CD4-positive, alpha-beta memory T cell (primary cell): ENCODE measurements around the gene THSD1. TPM values are rescaled to one million over a fixed set of nuclear protein-coding genes. Genes with fewer than 3 reads are reported as not detected.
"Not testable (repeated sequence)": the region's sequence is repeated elsewhere in the genome, so short reads cannot be mapped to it uniquely, and the experiment has no call there.

Experiments used
- CTCF ChIA-PET: fragments of 350-600 bp; sonication (Branson Sonifier 250); formaldehyde crosslinking; loops from one replicate; lab custom pipeline; 2021; ENCODE audit warnings: inconsistent platforms; ENCODE audit not compliant: partially characterized antibody; lab: Charles Lee
- POLR2A ChIA-PET: fragments of 350-600 bp; sonication (Branson Sonifier 250); formaldehyde crosslinking; loops from one replicate; lab custom pipeline; 2021; ENCODE audit not compliant: partially characterized antibody; lab: Charles Lee
- DNase-seq, 5 donors: peaks; one replicate each; pipeline versions ENCODE4 v3.0.0 to v3.0.0-alpha.2; 2020 to 2022; ENCODE audit warnings: mixed read lengths in 1 of 5
- H3K27ac ChIP-seq: one replicate; pipeline ENCODE4 v1.7.0; 2013; ENCODE audit warnings: low read depth, low read length
- H3K27me3 ChIP-seq: 2 replicates; pipeline ENCODE4 v1.7.0; 2013; ENCODE audit warnings: mild to moderate bottlenecking, low read length, moderate library complexity; ENCODE audit not compliant: insufficient read depth
- H3K36me3 ChIP-seq: 2 replicates; pipeline ENCODE4 v1.7.0; 2013; ENCODE audit warnings: mild to moderate bottlenecking, low read length, moderate library complexity; ENCODE audit not compliant: insufficient read depth
- H3K4me1 ChIP-seq: 2 replicates; pipeline ENCODE4 v1.7.0; 2013; ENCODE audit warnings: mild to moderate bottlenecking, low read length, moderate library complexity; ENCODE audit not compliant: insufficient read depth
- H3K4me3 ChIP-seq, 2 donors: one replicate each; pipeline ENCODE4 v1.7.0; 2013; ENCODE audit warnings: low read length in 2 of 2, mild to moderate bottlenecking in 1 of 2
- H3K9me3 ChIP-seq, 2 donors: one replicate each; pipeline ENCODE4 v1.7.0; 2013; ENCODE audit warnings: low read length in 2 of 2, control low read depth in 1 of 2; ENCODE audit not compliant: control insufficient read depth in 1 of 2
- H3K27ac Mint-ChIP-seq, 7 donors: one replicate each; pipeline ENCODE4 v1.8.0; 2020 to 2021; ENCODE audit warnings: mixed read lengths in 7 of 7, mild to moderate bottlenecking in 6 of 7, inconsistent platforms in 3 of 7, moderate library complexity in 3 of 7
- H3K27me3 Mint-ChIP-seq, 2 donors: one replicate each; pipeline ENCODE4 v1.8.0; 2020 to 2021; ENCODE audit warnings: mixed read lengths in 2 of 2
- H3K36me3 Mint-ChIP-seq, 2 donors: one replicate each; pipeline ENCODE4 v1.8.0; 2020 to 2021; ENCODE audit warnings: mixed read lengths in 2 of 2, inconsistent platforms in 1 of 2, mild to moderate bottlenecking in 1 of 2
- H3K4me1 Mint-ChIP-seq, 4 donors: one replicate each; pipeline ENCODE4 v1.8.0; 2020 to 2021; ENCODE audit warnings: mixed read lengths in 4 of 4, mild to moderate bottlenecking in 1 of 4
- H3K4me3 Mint-ChIP-seq, 8 donors: one replicate each; pipeline ENCODE4 v1.8.0; 2020 to 2021; ENCODE audit warnings: mixed read lengths in 8 of 8, mild to moderate bottlenecking in 7 of 8, moderate library complexity in 6 of 8, inconsistent platforms in 3 of 8
- H3K9me3 Mint-ChIP-seq, 8 donors: one replicate each; pipeline ENCODE4 v1.8.0; 2020 to 2021; ENCODE audit warnings: mixed read lengths in 8 of 8, mild to moderate bottlenecking in 5 of 8, inconsistent platforms in 3 of 8, moderate library complexity in 1 of 8
- intact Hi-C: fragments of 100-400 bp; cut with micrococcal nuclease; formaldehyde crosslinking; loops from one replicate; pipeline ENCODE4 v1.15.1; 2023
- polyA plus RNA-seq, 2 donors: library from polyadenylated mRNA; unstranded; fragments of 300-500 nt; fragmentation: Illumina TruSeq; gene quantifications; one replicate each; pipeline ENCODE4 v1.2.3, GENCODE V29; 2021
- total RNA-seq, 2 experiments: library from RNA; stranded (reverse); gene quantifications; one replicate each; pipeline ENCODE4 v1.2.3, GENCODE V29; 2021

Gene THSD1
- total and polyA plus RNA-seq, 4 experiments from 2014 or later = 0.50 to 0.87 TPM; not detected in 2

- peaks cover 6% of the 10 kb centered on the region for H3K36me3 ChIP-seq
- no peaks in the 10 kb centered on the region for H3K27me3 ChIP-seq
- POLR2A ChIA-PET = no interaction called here
- intact Hi-C loops = no loop called here
- Mint-ChIP-seq H3K36me3 (peaks cover 32 to 49% of the 10 kb centered on the region in 2 donors), H3K4me3 (no peak overlapping the region), H3K9me3 (peaks cover 0 to 3% (median 0%) of the 10 kb centered on the region in 8 donors), H3K27me3 (no peaks in the 10 kb centered on the region), H3K4me1 (peaks cover 0 to 2% (median under 1%) of the 10 kb centered on the region in 4 donors), H3K27ac (no peak overlapping the region)
- no peak overlapping the region for H3K4me3 ChIP-seq
- no peak for DNase-seq
- no peaks in the 10 kb centered on the region for H3K9me3 ChIP-seq
- H3K27ac ChIP-seq = no peak overlapping the region
- CTCF ChIA-PET = no interaction called here
- H3K4me1 ChIP-seq = no peaks in the 10 kb centered on the region
Observed at GRCh38 chr13:52411629-52412028, 5.7 kb upstream of the THSD1 start.

DNA sequence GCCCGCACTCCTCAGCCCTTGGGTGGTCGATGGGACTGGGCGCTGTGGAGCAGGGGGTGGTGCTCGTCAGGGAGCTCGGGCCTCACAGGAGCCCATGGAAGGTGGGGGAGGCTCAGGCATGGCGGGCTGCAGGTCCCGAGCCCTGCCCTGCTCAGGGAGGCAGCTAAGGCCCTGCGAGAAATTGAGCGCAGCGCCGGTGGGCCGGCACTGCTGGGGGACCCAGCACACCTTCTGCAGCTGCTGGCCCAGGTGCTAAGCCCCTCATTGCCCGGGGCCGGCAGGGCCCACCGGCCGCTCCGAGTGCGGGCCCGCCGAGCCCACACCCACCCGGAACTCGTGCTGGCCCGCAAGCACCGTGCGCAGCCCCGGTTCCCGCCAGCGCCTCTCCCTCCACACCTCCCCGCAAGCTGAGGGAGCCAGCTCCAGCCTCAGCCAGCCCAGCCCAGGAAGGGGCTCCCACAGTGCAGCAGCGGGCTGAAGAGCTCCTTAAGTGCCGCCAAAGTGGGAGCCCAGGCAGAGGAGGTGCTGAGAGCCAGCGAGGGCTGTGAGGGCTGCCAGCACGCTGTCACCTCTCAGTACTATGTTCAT lies 2.2 kb upstream of the THSD1 start:
- intact Hi-C loops, DNase-seq, H3K4me3 Mint-ChIP-seq, H3K9me3 ChIP-seq, H3K27me3 ChIP-seq, H3K27me3 Mint-ChIP-seq, H3K27ac ChIP-seq, H3K9me3 Mint-ChIP-seq, H3K4me3 ChIP-seq, POLR2A ChIA-PET, H3K36me3 ChIP-seq, H3K27ac Mint-ChIP-seq: not testable (repeated sequence)
- Mint-ChIP-seq H3K36me3 (peaks cover 13 to 19% of the 10 kb centered on the region in 2 donors), H3K4me1 (peaks cover 12 to 21% (median 19%) of the 10 kb centered on the region in 4 donors)
- peaks cover 22% of the 10 kb centered on the region for H3K4me1 ChIP-seq
- CTCF ChIA-PET = interaction anchor here (0.6 to 1.8 kb wide), 2 partner anchors 42 to 692 kb away, joined by 3 to 4 read pairs; partner anchors contain the start of gene VPS36

DNA sequence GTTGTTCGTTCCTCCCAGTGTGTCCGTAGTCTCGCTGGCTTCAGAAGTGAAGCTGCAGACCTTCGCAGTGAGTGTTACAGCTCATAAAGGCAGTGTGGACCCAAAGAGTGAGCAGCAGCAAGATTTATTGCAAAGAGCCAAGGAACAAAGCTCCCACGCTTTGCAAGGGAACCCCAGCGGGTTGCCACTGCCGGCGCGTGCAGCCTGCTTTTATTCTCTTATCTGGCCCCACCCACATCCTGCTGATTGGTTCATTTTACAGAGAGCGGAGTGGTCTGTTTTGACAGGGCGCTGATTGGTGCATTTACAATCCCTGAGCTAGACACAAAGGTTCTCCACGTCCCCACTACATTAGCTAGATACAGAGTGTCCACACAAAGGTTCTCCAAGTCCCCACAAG lies 1.5 kb upstream of the THSD1 start:
- H3K27ac Mint-ChIP-seq, intact Hi-C loops, H3K27ac ChIP-seq, H3K9me3 ChIP-seq, H3K9me3 Mint-ChIP-seq, POLR2A ChIA-PET, H3K36me3 ChIP-seq, DNase-seq, H3K27me3 ChIP-seq, H3K4me3 ChIP-seq: not testable (repeated sequence)
- peak overlapping the region in 3 of 8 donors; percentile 29 to 57 (median 36) for H3K4me3 Mint-ChIP-seq
- H3K4me1 Mint-ChIP-seq = peaks cover 12 to 21% (median 19%) of the 10 kb centered on the region in 4 donors
- H3K36me3 Mint-ChIP-seq = peaks cover 10 to 13% of the 10 kb centered on the region in 2 donors
- H3K4me1 ChIP-seq = peaks cover 22% of the 10 kb centered on the region
- peaks cover 11 to 12% of the 10 kb centered on the region in 2 donors for H3K27me3 Mint-ChIP-seq
- CTCF ChIA-PET = interaction anchor here (0.6 to 1.8 kb wide), 2 partner anchors 43 to 691 kb away, joined by 3 to 4 read pairs; partner anchors contain the start of gene VPS36

GRCh38 chr13:52406629-52407028 lies 657 bp upstream of the THSD1 start:
- ChIA-PET CTCF (no interaction called here), POLR2A (no interaction called here)
- DNase-seq = no peak
- Mint-ChIP-seq H3K27ac (no peak overlapping the region), H3K9me3 (peaks cover 0 to 3% (median 0%) of the 10 kb centered on the region in 8 donors), H3K4me3 (peak overlapping the region in 7 of 8 donors; percentile 45 to 77 (median 60)), H3K4me1 (peaks cover 12 to 21% (median 19%) of the 10 kb centered on the region in 4 donors), H3K27me3 (peaks cover 12 to 14% of the 10 kb centered on the region in 2 donors), H3K36me3 (peaks cover 8 to 10% of the 10 kb centered on the region in 2 donors)
- no peak overlapping the region for H3K27ac ChIP-seq
- H3K27me3 ChIP-seq = peaks cover 4% of the 10 kb centered on the region
- no peaks in the 10 kb centered on the region for H3K36me3 ChIP-seq
- H3K4me1 ChIP-seq = peaks cover 22% of the 10 kb centered on the region
- intact Hi-C loops = no loop called here
- H3K9me3 ChIP-seq = no peaks in the 10 kb centered on the region
- H3K4me3 ChIP-seq = no peak overlapping the region

DNA sequence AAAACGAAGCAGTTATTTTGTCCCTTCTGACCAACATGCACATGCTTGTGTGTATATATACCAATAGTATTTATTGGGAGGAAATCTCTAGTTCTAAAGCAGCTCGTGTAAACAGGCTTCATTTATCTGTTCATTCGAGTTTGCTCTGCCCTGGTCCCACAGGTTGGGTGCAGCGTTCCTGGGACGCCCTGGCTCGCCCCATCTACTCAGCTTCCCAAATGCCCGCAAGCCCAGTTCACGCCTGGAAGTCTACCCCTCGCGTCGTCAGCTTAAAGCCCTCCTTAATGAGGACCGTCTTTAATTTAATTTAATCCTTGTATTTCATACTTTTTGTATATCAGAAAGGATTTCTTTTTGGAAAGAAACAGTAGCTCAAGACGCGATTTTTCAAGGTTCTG lies 604 bp downstream of the THSD1 start:
- intact Hi-C loops = no loop called here
- Histone ChIP-seq H3K9me3 (no peaks in the 10 kb centered on the region), H3K27ac (no peak overlapping the region), H3K4me1 (peaks cover 22% of the 10 kb centered on the region), H3K27me3 (peaks cover 4% of the 10 kb centered on the region), H3K36me3 (no peaks in the 10 kb centered on the region), H3K4me3 (peak overlapping the region in 1 of 2 donors; percentile 26)
- peaks cover 0 to 3% (median 0%) of the 10 kb centered on the region in 8 donors for H3K9me3 Mint-ChIP-seq
- ChIA-PET POLR2A (no interaction called here), CTCF (interaction anchor here (0.9 to 1.2 kb wide), 2 partner anchors 11 to 45 kb away, joined by 3 read pairs; partner anchors contain the start of gene VPS36)
- H3K27me3 Mint-ChIP-seq = peaks cover 12 to 14% of the 10 kb centered on the region in 2 donors
- H3K4me3 Mint-ChIP-seq = peak overlapping the region; percentile 46 to 84 (median 76)
- no peak for DNase-seq
- H3K4me1 Mint-ChIP-seq = peaks cover 12 to 21% (median 19%) of the 10 kb centered on the region in 4 donors
- peaks cover 4 to 8% of the 10 kb centered on the region in 2 donors for H3K36me3 Mint-ChIP-seq
- H3K27ac Mint-ChIP-seq = peak overlapping the region in 2 of 7 donors; percentile 35 to 48

DNA sequence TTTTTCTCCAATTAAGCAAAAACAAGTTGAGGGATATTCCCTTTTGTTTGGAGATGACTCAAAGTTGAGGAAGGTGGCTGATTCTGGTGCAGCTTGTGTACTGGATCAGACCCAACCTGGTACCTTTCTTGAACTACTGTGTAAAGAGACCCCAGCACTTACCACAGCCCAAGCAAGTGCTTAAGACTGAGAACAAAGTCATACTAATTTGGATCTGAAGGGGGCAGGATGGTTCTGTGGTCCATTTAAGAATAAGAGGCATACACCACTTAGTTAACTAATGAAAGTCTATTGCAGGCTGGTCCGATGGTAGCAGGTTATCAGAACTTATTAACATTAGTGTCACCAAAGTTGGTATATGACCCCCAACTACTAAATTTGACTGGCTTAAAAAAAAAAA lies 6.3 kb downstream of the THSD1 start:
- Mint-ChIP-seq H3K4me3 (no peak overlapping the region), H3K27me3 (peaks cover 25% of the 10 kb centered on the region in 2 donors), H3K36me3 (no peaks in the 10 kb centered on the region), H3K27ac (no peak overlapping the region), H3K4me1 (peaks cover 5 to 8% (median 8%) of the 10 kb centered on the region in 4 donors), H3K9me3 (no peaks in the 10 kb centered on the region)
- peaks cover 9% of the 10 kb centered on the region for H3K4me1 ChIP-seq
- H3K27me3 ChIP-seq = no peaks in the 10 kb centered on the region
- H3K9me3 ChIP-seq = no peaks in the 10 kb centered on the region
- no peak overlapping the region for H3K27ac ChIP-seq
- CTCF ChIA-PET = no interaction called here
- H3K36me3 ChIP-seq = no peaks in the 10 kb centered on the region
- POLR2A ChIA-PET = no interaction called here
- DNase-seq = no peak
- intact Hi-C loops = loop anchor here (1.0 kb wide), 1 partner anchor 51 kb away; the partner anchor contains the start of gene VPS36
- no peak overlapping the region for H3K4me3 ChIP-seq

- peaks cover 3% of the 10 kb centered on the region for H3K4me1 ChIP-seq
- Mint-ChIP-seq H3K9me3 (no peaks in the 10 kb centered on the region), H3K36me3 (no peaks in the 10 kb centered on the region), H3K27ac (no peak overlapping the region), H3K27me3 (peaks cover 21 to 25% of the 10 kb centered on the region in 2 donors), H3K4me3 (no peak overlapping the region), H3K4me1 (peaks cover 0 to 1% (median under 1%) of the 10 kb centered on the region in 4 donors)
- H3K4me3 ChIP-seq = no peak overlapping the region
- DNase-seq = no peak
- H3K36me3 ChIP-seq = no peaks in the 10 kb centered on the region
- no peaks in the 10 kb centered on the region for H3K9me3 ChIP-seq
- ChIA-PET POLR2A (no interaction called here), CTCF (no interaction called here)
- no peak overlapping the region for H3K27ac ChIP-seq
- no peaks in the 10 kb centered on the region for H3K27me3 ChIP-seq
- intact Hi-C loops = loop anchor here (1.0 kb wide), 1 partner anchor 51 kb away; the partner anchor contains the start of gene VPS36
Observed at GRCh38 chr13:52399046-52399445, 6.9 kb downstream of the THSD1 start.
